Prostate gland (tissue), 2 donors: ENCODE results near the gene USP17L15. TPM values are rescaled to one million over a fixed set of nuclear protein-coding genes. Genes with fewer than 3 reads are reported as not detected.
"Not testable (repeated sequence)": the region's sequence is repeated elsewhere in the genome, so short reads cannot be mapped to it uniquely, and the experiment has no call there.

Experiments
- DNase-seq: peaks from one replicate; pipeline ENCODE4 v3.0.0-alpha.2; 2019; ENCODE audit warnings: low spot score
- H3K27ac ChIP-seq, 2 donors: fragments of 200-600 bp; sonication (generic); 2 replicates each; pipeline ENCODE4 v1.5.1; 2017 to 2019
- H3K27me3 ChIP-seq: fragments of 200-600 bp; sonication (generic); replicated peaks from 2 replicates; pipeline ENCODE4 v1.5.1; 2019; ENCODE audit not compliant: insufficient read depth
- H3K36me3 ChIP-seq, 2 donors: fragments of 200-600 bp; sonication (generic); 1 replicate in 1 of 2; 2 replicates in 1 of 2; pipeline versions ENCODE4 v1.5.1 to v1.8.1; 2017 to 2019
- H3K4me1 ChIP-seq: fragments of 200-600 bp; sonication (generic); replicated peaks from 2 replicates; pipeline ENCODE4 v1.5.1; 2019
- H3K4me3 ChIP-seq, 2 donors: fragments of 200-600 bp; sonication (generic); 2 replicates each; pipeline ENCODE4 v1.5.1; 2017 to 2019
- H3K9me3 ChIP-seq: fragments of 200-600 bp; sonication (generic); 2 replicates; pipeline ENCODE4 v1.5.1; 2017
- WGBS: methylation state at CpG from one replicate; pipeline ENCODE4 v1.1.5; 2018; 5-methylcytosine and 5-hydroxymethylcytosine counted together
- intact Hi-C: fragments of 100-400 bp; cut with DNase I; formaldehyde crosslinking; loops from one replicate; pipeline ENCODE4 v1.14.2; 2022
- total RNA-seq, 2 donors: library from RNA; depleted of rRNA; stranded (reverse); fragments of >200 nt; gene quantifications; one replicate each; pipeline ENCODE4 v1.1.0, GENCODE V29; 2016

USP17L15 gene
- total RNA-seq, 2 donors from 2014 or later = not detected

DNA sequence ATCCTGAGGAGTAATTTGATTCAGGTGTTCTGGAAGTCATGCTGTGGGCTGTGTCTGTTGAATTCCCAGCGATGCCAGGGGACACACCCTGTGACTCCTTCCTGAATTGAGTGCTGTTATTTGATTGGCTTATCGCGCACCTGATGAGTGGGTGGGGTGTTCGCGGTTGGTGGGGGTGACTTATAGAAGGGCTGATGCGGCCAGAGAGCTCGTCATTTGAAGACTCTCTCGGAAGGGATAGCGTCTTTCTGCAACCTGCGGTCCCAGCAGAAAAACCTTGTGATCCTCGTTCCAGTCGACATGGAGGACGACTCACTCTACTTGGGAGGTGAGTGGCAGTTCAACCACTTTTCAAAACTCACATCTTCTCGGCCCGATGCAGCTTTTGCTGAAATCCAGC is 23.6 kb downstream of the USP17L15 start, which contains the start of gene USP17L20:
USP17L20 (plus strand) TSS at position 301 of the 400 bp plus-strand sequence; CDS start at position 301, 0 bp downstream.
- H3K27ac ChIP-seq, H3K4me1 ChIP-seq, DNase-seq, H3K9me3 ChIP-seq, intact Hi-C loops, H3K27me3 ChIP-seq, H3K36me3 ChIP-seq, H3K4me3 ChIP-seq: not testable (repeated sequence)
- no CpG with 5 or more reads among the region's 15 CpGs for WGBS

GRCh38 chr4:9262572-9262971 is 28.4 kb downstream of the USP17L15 start, which contains the start of gene USP17L21:
USP17L21 (plus strand) TSS chr4:9262872; CDS start chr4:9262872, 0 bp downstream.
- H3K4me1 ChIP-seq, H3K9me3 ChIP-seq, H3K4me3 ChIP-seq, H3K27ac ChIP-seq, H3K36me3 ChIP-seq, DNase-seq, H3K27me3 ChIP-seq, intact Hi-C loops: not testable (repeated sequence)
- WGBS = no CpG with 5 or more reads among the region's 13 CpGs

DNA sequence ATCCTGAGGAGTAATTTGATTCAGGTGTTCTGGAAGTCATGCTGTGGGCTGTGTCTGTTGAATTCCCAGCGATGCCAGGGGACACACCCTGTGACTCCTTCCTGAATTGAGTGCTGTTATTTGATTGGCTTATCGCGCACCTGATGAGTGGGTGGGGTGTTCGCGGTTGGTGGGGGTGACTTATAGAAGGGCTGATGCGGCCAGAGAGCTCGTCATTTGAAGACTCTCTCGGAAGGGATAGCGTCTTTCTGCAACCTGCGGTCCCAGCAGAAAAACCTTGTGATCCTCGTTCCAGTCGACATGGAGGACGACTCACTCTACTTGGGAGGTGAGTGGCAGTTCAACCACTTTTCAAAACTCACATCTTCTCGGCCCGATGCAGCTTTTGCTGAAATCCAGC is 33.1 kb downstream of the USP17L15 start, which contains the start of gene USP17L22:
USP17L22 (plus strand) TSS at position 301 of the 400 bp plus-strand sequence; CDS start at position 301, 0 bp downstream.
- intact Hi-C loops, H3K4me1 ChIP-seq, H3K27ac ChIP-seq, H3K4me3 ChIP-seq, H3K36me3 ChIP-seq, DNase-seq, H3K27me3 ChIP-seq, H3K9me3 ChIP-seq: not testable (repeated sequence)
- no CpG with 5 or more reads among the region's 15 CpGs for WGBS

DNA sequence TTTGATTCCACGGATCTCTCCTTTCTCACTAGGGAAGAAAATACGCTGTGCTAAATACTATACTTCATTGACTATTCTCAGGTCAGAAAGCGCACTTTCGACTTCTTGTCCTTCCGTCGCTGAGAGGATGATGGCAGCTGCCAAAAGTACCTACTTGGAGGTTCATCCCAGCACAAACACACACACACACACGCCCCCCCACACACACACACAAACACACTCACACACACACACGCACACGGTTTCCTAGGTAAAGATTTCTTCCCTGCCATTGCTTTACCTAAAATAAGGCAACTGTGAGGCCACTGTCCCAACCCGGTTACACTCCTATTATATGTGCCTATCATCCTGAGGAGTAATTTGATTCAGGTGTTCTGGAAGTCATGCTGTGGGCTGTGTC is 37.5 kb downstream of the USP17L15 start:
- H3K4me1 ChIP-seq, H3K4me3 ChIP-seq, H3K36me3 ChIP-seq, intact Hi-C loops, H3K27me3 ChIP-seq, H3K27ac ChIP-seq, H3K9me3 ChIP-seq: not testable (repeated sequence)
- peak; percentile 70 for DNase-seq
- 92% methylated on average over 8 of the region's 10 CpGs for WGBS

Other genes with a start within 250 kb of the USP17L15 start
- gene FAM90A26, start 64.0 kb upstream of the USP17L15 start, total RNA-seq = not detected
- not detected for gene USP17L10, start 23.7 kb upstream of the USP17L15 start, total RNA-seq
- gene USP17L11, start 19.0 kb upstream of the USP17L15 start, total RNA-seq = not detected
- not detected for gene USP17L12, start 14.2 kb upstream of the USP17L15 start, total RNA-seq
- gene USP17L13, start 9.5 kb upstream of the USP17L15 start, total RNA-seq = not detected
- not detected for gene USP17L17, start 9.5 kb downstream of the USP17L15 start, total RNA-seq
- gene USP17L18, start 14.2 kb downstream of the USP17L15 start, total RNA-seq = not detected
- not detected for gene USP17L19, start 19.0 kb downstream of the USP17L15 start, total RNA-seq
- not detected for gene USP17L20, start 23.7 kb downstream of the USP17L15 start, total RNA-seq
- not detected for gene USP17L21, start 28.5 kb downstream of the USP17L15 start, total RNA-seq
- gene USP17L22, start 33.2 kb downstream of the USP17L15 start, total RNA-seq = not detected
- gene USP17L24, start 90.8 kb downstream of the USP17L15 start, total RNA-seq = not detected
- not detected for gene USP17L25, start 95.5 kb downstream of the USP17L15 start, total RNA-seq
- gene USP17L26, start 100.3 kb downstream of the USP17L15 start, total RNA-seq = not detected
- not detected for gene USP17L5, start 105.0 kb downstream of the USP17L15 start, total RNA-seq
- not detected for gene USP17L27, start 109.8 kb downstream of the USP17L15 start, total RNA-seq
- not detected for gene USP17L28, start 114.5 kb downstream of the USP17L15 start, total RNA-seq
- gene USP17L29, start 119.3 kb downstream of the USP17L15 start, total RNA-seq = not detected
- not detected for gene USP17L30, start 128.7 kb downstream of the USP17L15 start, total RNA-seq
- not detected for gene DEFB131A, start 210.0 kb downstream of the USP17L15 start, total RNA-seq